OCI-LY7 (cell line): ENCODE data around the gene COBL. TPM values are rescaled to one million over a fixed set of nuclear protein-coding genes. Genes with fewer than 3 reads are reported as not detected.

Experiments used
- BruUV-seq: library from RNA; stranded (reverse); fragments of 400-500 nt; replicated peaks from 2 replicates; lab custom pipeline; 2021; lab: Mats Ljungman, UMichigan
- CTCF ChIA-PET: fragments of 300-600 bp; sonication (Branson Sonifier 250); formaldehyde crosslinking; loops from one replicate; lab custom pipeline; 2022; ENCODE audit warnings: antibody characterized with exemption; ENCODE audit not compliant: unreplicated experiment; lab: Charles Lee
- POLR2A ChIA-PET: fragments of 300-600 bp; sonication (Branson Sonifier 250); formaldehyde crosslinking; loops from one replicate; lab custom pipeline; 2022; ENCODE audit warnings: antibody characterized with exemption; lab: Charles Lee
- DNase-seq: peaks from one replicate; pipeline ENCODE4 v3.0.0-alpha.2; 2015; ENCODE audit warnings: low spot score
- H2AFZ ChIP-seq: fragments of 200-600 bp; sonication (generic), shearing (Covaris generic); 2 replicates; pipeline ENCODE4 v1.6.1; 2014; ENCODE audit warnings: mild to moderate bottlenecking, antibody characterized with exemption, low read length, moderate library complexity
- H3K27ac ChIP-seq: fragments of 200-600 bp; sonication (generic); 2 replicates; pipeline ENCODE4 v1.5.1; 2014; ENCODE audit warnings: mixed run types, low read depth, mild to moderate bottlenecking, moderate library complexity, low read length, inconsistent platforms; ENCODE audit not compliant: poor library complexity, severe bottlenecking
- H3K36me3 ChIP-seq: fragments of 200-600 bp; sonication (generic); 2 replicates; pipeline ENCODE4 v1.6.1; 2014; ENCODE audit warnings: mild to moderate bottlenecking, antibody characterized with exemption, low read length, moderate library complexity, mixed read lengths; ENCODE audit not compliant: insufficient read depth
- H3K4me1 ChIP-seq: fragments of 200-600 bp; sonication (generic); 2 replicates; pipeline ENCODE4 v1.5.1; 2014; ENCODE audit warnings: mild to moderate bottlenecking, low read length; ENCODE audit not compliant: insufficient read depth, poor library complexity, severe bottlenecking
- H3K4me2 ChIP-seq: fragments of 200-600 bp; sonication (generic); 2 replicates; pipeline ENCODE4 v1.6.1; 2014; ENCODE audit warnings: mild to moderate bottlenecking, low read length
- H3K4me3 ChIP-seq: fragments of 200-600 bp; sonication (generic); 2 replicates; pipeline ENCODE4 v1.5.1; 2014; ENCODE audit warnings: mild to moderate bottlenecking, low read depth, low read length; ENCODE audit not compliant: poor library complexity, severe bottlenecking
- H3K79me2 ChIP-seq: fragments of 200-600 bp; sonication (generic); 2 replicates; pipeline ENCODE4 v1.6.1; 2016; ENCODE audit warnings: low read depth, mild to moderate bottlenecking, low read length, moderate library complexity, mixed read lengths; ENCODE audit not compliant: insufficient read depth
- H3K9me2 ChIP-seq: fragments of 200-600 bp; sonication (generic); 2 replicates; pipeline ENCODE4 v1.6.1; 2016; ENCODE audit warnings: mild to moderate bottlenecking, low read length, mixed read lengths; ENCODE audit not compliant: insufficient read depth
- H3K9me3 ChIP-seq: fragments of 200-600 bp; sonication (generic); 2 replicates; pipeline ENCODE4 v1.6.1; 2014; ENCODE audit warnings: mild to moderate bottlenecking, mixed run types, low read length, mixed read lengths
- H4K20me1 ChIP-seq: fragments of 200-600 bp; sonication (generic); 2 replicates; pipeline ENCODE4 v1.6.1; 2014; ENCODE audit warnings: mild to moderate bottlenecking, antibody characterized with exemption, low read length, moderate library complexity, mixed read lengths; ENCODE audit not compliant: insufficient read depth
- CTCF ChIP-seq: fragments of 200-600 bp; sonication (generic); conservative IDR thresholded peaks from 2 replicates; pipeline ENCODE4 v1.5.1; 2014; ENCODE audit warnings: mild to moderate bottlenecking, antibody characterized with exemption, low read length, moderate library complexity, mixed read lengths
- EZH2phosphoT487 ChIP-seq: fragments of 200-600 bp; sonication (generic); IDR thresholded peaks from 2 replicates; pipeline ENCODE4 v1.6.1; 2018; ENCODE audit warnings: low read depth, borderline replicate concordance, mild to moderate bottlenecking, mixed run types, antibody characterized with exemption, low read length, moderate library complexity, mixed read lengths
- intact Hi-C: fragments of 100-400 bp; cut with micrococcal nuclease; formaldehyde crosslinking; loops from one replicate; pipeline ENCODE4 v1.10.0; 2022; ENCODE audit not compliant: unreplicated experiment
- total RNA-seq, 2 experiments: library from RNA; depleted of rRNA in 1 of 2; stranded (reverse); fragments of >200 nt in 1 of 2; shearing (Covaris generic) in 1 of 2; gene quantifications; 2 replicates each; pipeline ENCODE4 v1.2.3, GENCODE V29; 2014 to 2022

Gene COBL
- total RNA-seq, 2 experiments from 2014 or later = not detected

GRCh38 chr7:51190969-51191368 is 125.6 kb downstream of the COBL start:
- Histone ChIP-seq H3K4me3 (no peak overlapping the region), H3K79me2 (no peaks in the 10 kb centered on the region), H2AFZ (no peak overlapping the region), H3K9me2 (no peaks in the 10 kb centered on the region), H3K4me2 (no peak overlapping the region), H3K27ac (no peak overlapping the region), H3K4me1 (no peaks in the 10 kb centered on the region), H3K36me3 (no peaks in the 10 kb centered on the region), H3K9me3 (no peaks in the 10 kb centered on the region), H4K20me1 (no peaks in the 10 kb centered on the region)
- ChIA-PET CTCF (no interaction called here), POLR2A (interaction anchor here (0.7 kb wide), 1 partner anchor 777 kb away, joined by 4 read pairs; no protein-coding TSS in a partner anchor)
- TF ChIP-seq EZH2phosphoT487 (no peak), CTCF (no peak)
- no peak for DNase-seq
- intact Hi-C loops = no loop called here
- BruUV-seq = no TSS peak

- no peak overlapping the region for H3K4me3 ChIP-seq
- BruUV-seq = no TSS peak
- no peaks in the 10 kb centered on the region for H3K36me3 ChIP-seq
- intact Hi-C loops = no loop called here
- CTCF ChIA-PET = no interaction called here
- H3K27ac ChIP-seq = no peak overlapping the region
- H3K4me2 ChIP-seq = no peak overlapping the region
- H3K9me3 ChIP-seq = no peaks in the 10 kb centered on the region
- H3K9me2 ChIP-seq = no peaks in the 10 kb centered on the region
- H3K79me2 ChIP-seq = no peaks in the 10 kb centered on the region
- H4K20me1 ChIP-seq = no peaks in the 10 kb centered on the region
- no peaks in the 10 kb centered on the region for H3K4me1 ChIP-seq
- H2AFZ ChIP-seq = no peak overlapping the region
- no peak for DNase-seq
- POLR2A ChIA-PET = no interaction called here
- TF ChIP-seq CTCF (no peak), EZH2phosphoT487 (no peak)
Measured at GRCh38 chr7:51189777-51190176, 126.8 kb downstream of the COBL start.

GRCh38 chr7:51188987-51189386 is 127.6 kb downstream of the COBL start:
- POLR2A ChIA-PET = no interaction called here
- Histone ChIP-seq H3K4me1 (no peaks in the 10 kb centered on the region), H3K27ac (no peak overlapping the region), H4K20me1 (no peaks in the 10 kb centered on the region), H3K4me3 (no peak overlapping the region), H3K4me2 (no peak overlapping the region), H3K9me2 (no peaks in the 10 kb centered on the region), H3K36me3 (no peaks in the 10 kb centered on the region), H3K79me2 (no peaks in the 10 kb centered on the region), H3K9me3 (no peaks in the 10 kb centered on the region), H2AFZ (no peak overlapping the region)
- TF ChIP-seq EZH2phosphoT487 = no peak
- no peak for TF ChIP-seq CTCF
- DNase-seq = no peak
- CTCF ChIA-PET = no interaction called here
- BruUV-seq = no TSS peak
- intact Hi-C loops = no loop called here
